Mesendoderm (in vitro differentiated cells): ENCODE data around the gene CNP.
"Not testable (repeated sequence)": the region's sequence is repeated elsewhere in the genome, so short reads cannot be mapped to it uniquely, and the experiment has no call there.

ENCODE experiments used
- DNase-seq: peaks from one replicate; pipeline ENCODE4 v3.0.0; 2013
- H2AK5ac ChIP-seq: 2 replicates; pipeline ENCODE4 v1.6.1; 2013; ENCODE audit warnings: low read length, inconsistent platforms
- H2BK120ac ChIP-seq: 2 replicates; pipeline ENCODE4 v1.6.1; 2013; ENCODE audit warnings: low read depth, mild to moderate bottlenecking, low read length, moderate library complexity, mixed read lengths
- H2BK15ac ChIP-seq: replicated peaks from 2 replicates; pipeline ENCODE4 v1.6.1; 2013; ENCODE audit warnings: low read depth, mild to moderate bottlenecking, moderate library complexity
- H2BK5ac ChIP-seq: 2 replicates; pipeline ENCODE4 v1.6.1; 2013; ENCODE audit warnings: low read length, inconsistent platforms
- H3K18ac ChIP-seq: 2 replicates; pipeline ENCODE4 v1.6.1; 2013; ENCODE audit warnings: mild to moderate bottlenecking, low read length, mixed read lengths
- H3K23ac ChIP-seq: one replicate; pipeline ENCODE4 v1.6.1; 2013; ENCODE audit warnings: low read length
- H3K27ac ChIP-seq: 2 replicates; pipeline ENCODE4 v1.5.1; 2013; ENCODE audit warnings: low read depth, mild to moderate bottlenecking, inconsistent platforms, low read length, moderate library complexity
- H3K27me3 ChIP-seq: 2 replicates; pipeline ENCODE4 v1.6.1; 2013; ENCODE audit warnings: low read length, control low read depth, mild to moderate bottlenecking, inconsistent platforms; ENCODE audit not compliant: insufficient read depth, poor library complexity
- H3K36me3 ChIP-seq: 2 replicates; pipeline ENCODE4 v1.6.1; 2013; ENCODE audit warnings: low read length, inconsistent platforms; ENCODE audit not compliant: control insufficient read depth, insufficient read depth
- H3K4ac ChIP-seq: one replicate; pipeline ENCODE4 v1.6.1; 2013; ENCODE audit warnings: low read depth, mild to moderate bottlenecking, low read length, moderate library complexity
- H3K4me1 ChIP-seq: 2 replicates; pipeline ENCODE4 v1.6.1; 2013; ENCODE audit warnings: low read depth, low read length, inconsistent platforms; ENCODE audit not compliant: control insufficient read depth
- H3K4me2 ChIP-seq: 2 replicates; pipeline ENCODE4 v1.6.1; 2013; ENCODE audit warnings: low read length
- H3K4me3 ChIP-seq: 2 replicates; pipeline ENCODE4 v1.5.1; 2013; ENCODE audit warnings: mild to moderate bottlenecking, low read length
- H3K56ac ChIP-seq: one replicate; pipeline ENCODE4 v1.6.1; 2013; ENCODE audit warnings: low read length
- H3K79me1 ChIP-seq: 2 replicates; pipeline ENCODE4 v1.6.1; 2013; ENCODE audit warnings: low read length, inconsistent platforms
- H3K79me2 ChIP-seq: 2 replicates; pipeline ENCODE4 v1.6.1; 2013; ENCODE audit warnings: mild to moderate bottlenecking, low read length; ENCODE audit not compliant: control insufficient read depth, insufficient read depth
- H3K9ac ChIP-seq: 2 replicates; pipeline ENCODE4 v1.6.1; 2013; ENCODE audit warnings: low read length, inconsistent platforms
- H4K5ac ChIP-seq: one replicate; pipeline ENCODE4 v1.6.1; 2013; ENCODE audit warnings: low read length
- H4K8ac ChIP-seq: one replicate; pipeline ENCODE4 v1.6.1; 2013; ENCODE audit warnings: low read depth, mild to moderate bottlenecking, control low read depth, low read length, moderate library complexity
- WGBS: extraction: QIAGEN DNeasy Blood & Tissue Kit; methylation state at CpG from one replicate; pipeline ENCODE4 v1.1.7; 2013; ENCODE audit warnings: low lambda C conversion rate, missing lambda C conversion rate; ENCODE audit not compliant: insufficient coverage; ENCODE audit errors: extremely low coverage; 5-methylcytosine and 5-hydroxymethylcytosine counted together

Gene CNP

GRCh38 chr17:42009170-42009569, 42.6 kb downstream of the CNP start:
- Histone ChIP-seq H3K27me3 (no peaks in the 10 kb centered on the region), H3K4ac (no peak overlapping the region), H3K23ac (no peak overlapping the region), H3K4me2 (no peak overlapping the region), H3K27ac (no peak overlapping the region), H2BK5ac (no peak overlapping the region), H3K4me3 (no peak overlapping the region), H3K9ac (no peak overlapping the region), H4K5ac (no peak overlapping the region), H3K4me1 (peaks cover 7% of the 10 kb centered on the region), H3K79me1 (peaks cover 13% of the 10 kb centered on the region), H2AK5ac (no peak overlapping the region), H2BK15ac (no peak overlapping the region), H4K8ac (no peak overlapping the region), H3K18ac (no peak overlapping the region), H3K36me3 (no peaks in the 10 kb centered on the region), H3K79me2 (peaks cover 80% of the 10 kb centered on the region), H2BK120ac (no peak overlapping the region), H3K56ac (no peak overlapping the region)
- WGBS = no CpG with 5 or more reads among the region's 4 CpGs
- peak; percentile 41 for DNase-seq

GRCh38 chr17:42010266-42010680, 43.7 kb downstream of the CNP start:
- H3K23ac ChIP-seq, H2BK15ac ChIP-seq, H2BK120ac ChIP-seq, H3K79me1 ChIP-seq, DNase-seq, H3K4me3 ChIP-seq, H4K8ac ChIP-seq, H3K9ac ChIP-seq, H3K18ac ChIP-seq, H3K4me2 ChIP-seq, H3K36me3 ChIP-seq, H3K27me3 ChIP-seq, H2BK5ac ChIP-seq, H3K56ac ChIP-seq, H3K4me1 ChIP-seq, H3K4ac ChIP-seq, H4K5ac ChIP-seq, H2AK5ac ChIP-seq, H3K27ac ChIP-seq: not testable (repeated sequence)
- H3K79me2 ChIP-seq = peaks cover 78% of the 10 kb centered on the region
- WGBS = no CpG with 5 or more reads among the region's 9 CpGs

DNA sequence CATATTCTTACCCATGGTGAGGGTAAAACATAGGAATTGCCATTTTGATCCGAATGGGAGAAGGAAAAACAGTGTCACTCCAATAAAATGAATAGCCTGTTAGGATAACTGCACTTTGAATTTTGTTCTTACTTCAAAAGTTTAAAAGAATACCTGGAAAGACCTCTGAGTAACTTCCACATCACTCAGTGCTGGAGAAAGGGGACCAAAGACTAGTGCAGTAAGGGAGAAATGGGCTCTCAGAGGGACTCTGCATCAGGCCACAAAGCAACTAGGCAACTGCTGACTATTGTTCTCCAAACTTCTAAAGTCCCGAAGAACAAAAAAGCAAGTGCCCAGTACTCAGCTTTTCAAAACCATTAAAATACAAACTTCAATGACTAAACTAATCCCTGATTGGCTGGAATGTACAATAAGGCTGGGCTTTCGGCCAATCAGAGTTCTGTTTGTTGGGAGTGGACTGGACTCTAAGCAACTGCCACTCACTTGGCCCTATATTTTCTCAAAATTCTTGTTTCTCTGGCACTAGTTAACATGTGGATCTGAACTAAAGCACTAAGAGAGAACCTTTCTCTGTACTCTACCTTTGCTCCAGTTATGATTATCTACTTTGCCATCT, 44.4 kb downstream of the CNP start:
- Histone ChIP-seq H2AK5ac (no peak overlapping the region), H3K27me3 (no peaks in the 10 kb centered on the region), H2BK120ac (no peak overlapping the region), H3K4me1 (peaks cover 9% of the 10 kb centered on the region), H3K18ac (no peak overlapping the region), H2BK5ac (no peak overlapping the region), H3K79me2 (peaks cover 82% of the 10 kb centered on the region), H3K79me1 (peaks cover 9% of the 10 kb centered on the region), H3K56ac (no peak overlapping the region), H3K36me3 (no peaks in the 10 kb centered on the region), H3K23ac (no peak overlapping the region), H3K4ac (no peak overlapping the region), H3K4me3 (no peak overlapping the region), H4K8ac (no peak overlapping the region), H3K4me2 (no peak overlapping the region), H3K9ac (no peak overlapping the region), H2BK15ac (no peak overlapping the region), H3K27ac (no peak overlapping the region), H4K5ac (no peak overlapping the region)
- WGBS = no CpG with 5 or more reads among the region's 3 CpGs
- DNase-seq = peak; percentile 57

GRCh38 chr17:42012363-42012762, 45.8 kb downstream of the CNP start:
- H2BK120ac ChIP-seq, H3K36me3 ChIP-seq, H2BK15ac ChIP-seq, H4K5ac ChIP-seq, H2BK5ac ChIP-seq, H3K56ac ChIP-seq, H3K4me3 ChIP-seq, H2AK5ac ChIP-seq, H3K4me2 ChIP-seq, H4K8ac ChIP-seq, H3K4ac ChIP-seq, H3K9ac ChIP-seq, H3K27me3 ChIP-seq, H3K27ac ChIP-seq, H3K18ac ChIP-seq, H3K23ac ChIP-seq: not testable (repeated sequence)
- no CpG with 5 or more reads among the region's 4 CpGs for WGBS
- Histone ChIP-seq H3K79me2 (peaks cover 82% of the 10 kb centered on the region), H3K79me1 (peaks cover 12% of the 10 kb centered on the region), H3K4me1 (peaks cover 11% of the 10 kb centered on the region)
- peak; percentile 74 for DNase-seq

DNA sequence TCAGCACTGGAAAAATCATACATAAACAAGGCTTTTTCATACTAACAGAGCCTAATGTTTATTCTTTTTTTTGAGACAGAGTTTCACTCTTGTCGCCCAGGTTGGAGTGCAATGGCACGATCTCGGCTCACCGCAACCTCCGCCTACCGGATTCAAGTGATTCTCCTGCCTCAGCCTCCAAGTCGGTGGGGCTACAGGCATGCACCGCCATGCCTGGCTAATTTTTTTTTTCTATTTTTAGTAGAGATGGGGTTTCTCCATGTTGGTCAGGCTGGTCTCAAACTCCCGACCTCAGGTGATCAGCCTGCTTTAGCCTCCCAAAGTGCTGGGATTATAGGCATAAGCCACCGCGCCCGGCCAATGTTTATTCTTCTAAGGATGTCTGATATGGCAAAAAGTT, 47.1 kb downstream of the CNP start:
- H2BK120ac ChIP-seq, H2AK5ac ChIP-seq, H3K4me2 ChIP-seq, H3K4ac ChIP-seq, H2BK5ac ChIP-seq, H4K8ac ChIP-seq, H2BK15ac ChIP-seq, H3K9ac ChIP-seq, H3K27ac ChIP-seq, H3K56ac ChIP-seq, DNase-seq, H3K23ac ChIP-seq, H3K18ac ChIP-seq, H4K5ac ChIP-seq, H3K4me3 ChIP-seq, H3K36me3 ChIP-seq, H3K27me3 ChIP-seq: not testable (repeated sequence)
- peaks cover 12% of the 10 kb centered on the region for H3K79me1 ChIP-seq
- WGBS = no CpG with 5 or more reads among the region's 12 CpGs
- H3K79me2 ChIP-seq = peaks cover 77% of the 10 kb centered on the region
- H3K4me1 ChIP-seq = peaks cover 11% of the 10 kb centered on the region

- Histone ChIP-seq H3K79me1 (peaks cover 13% of the 10 kb centered on the region), H3K4ac (peak overlapping the region; percentile 82), H3K4me2 (peak overlapping the region; percentile 92), H2BK5ac (peak overlapping the region; percentile 71), H3K27me3 (no peaks in the 10 kb centered on the region), H3K79me2 (peaks cover 62% of the 10 kb centered on the region), H3K18ac (peak overlapping the region; percentile 92), H4K8ac (no peak overlapping the region), H2AK5ac (peak overlapping the region; percentile 89), H3K56ac (peak overlapping the region; percentile 100), H2BK15ac (no peak overlapping the region), H3K27ac (peak overlapping the region; percentile 91), H3K4me3 (peak overlapping the region; percentile 62), H3K36me3 (no peaks in the 10 kb centered on the region), H3K9ac (peak overlapping the region; percentile 77), H3K4me1 (peaks cover 13% of the 10 kb centered on the region), H4K5ac (peak overlapping the region; percentile 60), H2BK120ac (no peak overlapping the region), H3K23ac (peak overlapping the region; percentile 92)
- WGBS = no CpG with 5 or more reads among the region's 12 CpGs
- no peak for DNase-seq
These were observed 49.8 kb downstream of the CNP start for GRCh38 chr17:42016411-42016831.
